Measurements from ENCODE around the gene ESRRG.
A peak's percentile ranks its signal among the peaks of the same experiment; 100 is the strongest.

The ESRRG gene

GRCh38 chr1:216750961-216751360 is 27.7 kb upstream of the ESRRG start:
- TF ChIP-seq, protein P1, sequence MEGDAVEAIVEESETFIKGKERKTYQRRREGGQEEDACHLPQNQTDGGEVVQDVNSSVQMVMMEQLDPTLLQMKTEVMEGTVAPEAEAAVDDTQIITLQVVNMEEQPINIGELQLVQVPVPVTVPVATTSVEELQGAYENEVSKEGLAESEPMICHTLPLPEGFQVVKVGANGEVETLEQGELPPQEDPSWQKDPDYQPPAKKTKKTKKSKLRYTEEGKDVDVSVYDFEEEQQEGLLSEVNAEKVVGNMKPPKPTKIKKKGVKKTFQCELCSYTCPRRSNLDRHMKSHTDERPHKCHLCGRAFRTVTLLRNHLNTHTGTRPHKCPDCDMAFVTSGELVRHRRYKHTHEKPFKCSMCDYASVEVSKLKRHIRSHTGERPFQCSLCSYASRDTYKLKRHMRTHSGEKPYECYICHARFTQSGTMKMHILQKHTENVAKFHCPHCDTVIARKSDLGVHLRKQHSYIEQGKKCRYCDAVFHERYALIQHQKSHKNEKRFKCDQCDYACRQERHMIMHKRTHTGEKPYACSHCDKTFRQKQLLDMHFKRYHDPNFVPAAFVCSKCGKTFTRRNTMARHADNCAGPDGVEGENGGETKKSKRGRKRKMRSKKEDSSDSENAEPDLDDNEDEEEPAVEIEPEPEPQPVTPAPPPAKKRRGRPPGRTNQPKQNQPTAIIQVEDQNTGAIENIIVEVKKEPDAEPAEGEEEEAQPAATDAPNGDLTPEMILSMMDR (conservative IDR thresholded peaks at IDR 0.05; ENCODE audit: low read depth, low read length) = no peak
- H3K4me3 ChIP-seq (ENCODE audit: low read length) = no peak overlapping the region
- no peak for DNase-seq (ENCODE audit: low read depth)

DNA sequence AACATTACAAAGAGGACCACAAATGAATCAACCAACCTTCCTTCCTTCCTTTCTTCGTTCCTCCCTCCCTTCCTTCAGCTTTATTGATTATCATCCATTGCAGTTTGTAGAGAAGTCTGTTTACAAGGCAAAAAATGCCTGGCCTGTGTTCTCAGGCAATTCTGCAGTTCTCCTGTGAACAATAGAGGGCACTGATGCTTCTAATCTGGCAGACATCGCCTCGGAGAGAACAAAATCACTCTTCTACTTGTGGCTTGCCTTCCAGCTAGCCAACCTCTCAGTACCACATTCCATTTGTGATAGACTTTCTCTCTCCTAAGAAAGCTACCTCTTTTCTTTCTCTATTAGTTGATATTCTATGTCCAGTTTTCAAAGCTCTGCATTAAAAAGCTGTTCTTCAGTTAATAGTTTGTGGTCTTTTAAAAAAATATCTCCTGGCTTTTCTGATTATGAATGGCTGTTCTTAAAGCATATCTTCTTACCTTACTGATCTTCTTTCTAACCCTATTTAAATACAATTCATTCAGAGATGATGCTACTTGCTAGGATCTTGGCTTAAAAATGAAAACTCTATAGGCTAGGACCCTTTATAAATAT is 26.9 kb upstream of the ESRRG start:
- peak; percentile 31 for DNase-seq (ENCODE audit: low read depth)

GRCh38 chr1:216749232-216749631 is 26.0 kb upstream of the ESRRG start:
- no peak overlapping the region for H3K4me3 ChIP-seq (ENCODE audit: low read length)
- TF ChIP-seq, protein P1 (conservative IDR thresholded peaks at IDR 0.05; ENCODE audit: low read depth, low read length) = no peak
- no peak for DNase-seq (ENCODE audit: low read depth)

More for the DNA sequence above, 26.9 kb upstream of the ESRRG start:
- TF ChIP-seq, protein P1 (conservative IDR thresholded peaks at IDR 0.05; ENCODE audit: low read depth, low read length) = peak; percentile 87
- no peak overlapping the region for H3K4me3 ChIP-seq (ENCODE audit: low read length)

DNA sequence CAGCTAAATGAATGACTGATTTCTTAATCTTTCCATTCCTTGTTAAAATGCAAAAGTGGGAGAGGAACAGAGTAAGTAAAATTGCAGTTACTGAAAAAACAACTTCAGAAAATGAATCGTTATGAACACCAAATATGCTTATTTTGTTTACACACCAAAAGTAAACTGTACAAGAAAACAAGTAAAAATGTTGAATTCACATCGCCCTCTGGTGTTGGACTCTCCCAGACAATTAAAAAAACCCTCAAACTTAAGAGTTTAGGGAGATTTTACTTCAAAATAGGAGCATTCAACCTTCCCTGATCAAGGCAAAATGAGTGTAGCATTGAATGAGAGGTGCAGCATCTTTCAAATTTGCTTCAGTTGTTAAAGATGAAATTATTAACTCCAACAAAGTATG is 19.4 kb upstream of the ESRRG start:
- DNase-seq (ENCODE audit: low read depth) = no peak
- TF ChIP-seq, protein P1 (conservative IDR thresholded peaks at IDR 0.05; ENCODE audit: low read depth, low read length) = peak; percentile 55
- no peak overlapping the region for H3K4me3 ChIP-seq (ENCODE audit: low read length)

DNA sequence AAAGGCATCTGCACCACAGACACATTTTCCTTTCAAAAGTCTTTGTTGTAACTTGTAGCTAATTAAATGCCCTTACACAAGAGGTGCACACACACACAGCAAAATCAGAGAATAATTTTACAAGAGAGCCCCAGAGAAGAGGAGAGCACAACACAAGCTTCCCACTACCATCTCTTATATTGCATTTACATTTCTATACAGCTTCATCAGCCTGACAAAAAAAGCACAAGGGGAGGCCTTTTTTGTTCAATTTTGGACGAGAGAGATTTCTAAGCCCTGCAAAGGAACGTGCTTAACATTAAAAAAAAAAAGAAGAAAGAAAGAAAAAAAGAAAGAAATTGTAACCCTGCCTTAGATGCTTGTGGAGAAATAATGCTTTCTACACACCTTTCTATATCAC is 17.1 kb upstream of the ESRRG start:
- TF ChIP-seq, protein P1 (conservative IDR thresholded peaks at IDR 0.05; ENCODE audit: low read depth, low read length) = no peak
- no peak for DNase-seq (ENCODE audit: low read depth)
- no peak overlapping the region for H3K4me3 ChIP-seq (ENCODE audit: low read length)

GRCh38 chr1:216739793-216740192 is 16.6 kb upstream of the ESRRG start:
- TF ChIP-seq, protein P1 (conservative IDR thresholded peaks at IDR 0.05; ENCODE audit: low read depth, low read length) = no peak
- DNase-seq (ENCODE audit: low read depth) = no peak
- H3K4me3 ChIP-seq (ENCODE audit: low read length) = no peak overlapping the region

DNA sequence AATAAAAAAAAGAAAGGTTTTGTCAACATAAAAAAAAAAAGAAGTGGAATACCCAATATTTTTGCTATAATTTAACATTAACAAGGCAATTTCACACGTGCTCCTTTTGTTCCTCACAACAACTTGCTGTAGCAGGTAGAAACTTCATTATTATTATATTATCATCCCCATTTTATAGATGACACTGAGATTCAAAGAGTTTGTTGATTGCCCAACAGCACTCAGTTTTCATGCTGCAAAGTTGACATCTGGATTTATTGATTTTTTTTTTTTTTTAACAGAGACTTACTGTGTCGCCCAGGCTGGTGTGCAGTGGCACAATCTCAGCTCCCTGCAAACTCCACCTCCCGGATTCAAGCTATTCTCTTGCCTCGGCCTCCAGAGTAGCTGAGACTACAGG is 8.9 kb upstream of the ESRRG start:
- no peak overlapping the region for H3K4me3 ChIP-seq (ENCODE audit: low read length)
- no peak for DNase-seq (ENCODE audit: low read depth)
- TF ChIP-seq, protein P1 (conservative IDR thresholded peaks at IDR 0.05; ENCODE audit: low read depth, low read length) = no peak

All from retinal pigment epithelial cell (primary cell).